ENCODE results near the gene NEK1.
"Not testable (repeated sequence)": the region's sequence is repeated elsewhere in the genome, so short reads cannot be mapped to it uniquely, and the experiment has no call there.

Gene NEK1

GRCh38 chr4:169493164-169493524, 119.2 kb downstream of the NEK1 start:
- DNase-seq = no peak

- peak; percentile 3 for DNase-seq
Measured at GRCh38 chr4:169492436-169493163, 119.8 kb downstream of the NEK1 start.

- no peak for DNase-seq
Measured at GRCh38 chr4:169491211-169491610, 121.2 kb downstream of the NEK1 start.

- DNase-seq = no peak
Measured at GRCh38 chr4:169489306-169489705, 123.1 kb downstream of the NEK1 start.

- DNase-seq = peak; percentile 36
Measured at GRCh38 chr4:169485791-169486742, 126.3 kb downstream of the NEK1 start.

GRCh38 chr4:169485086-169485485, 127.3 kb downstream of the NEK1 start:
- no peak for DNase-seq

- no peak for DNase-seq
Measured at GRCh38 chr4:169484485-169484884, 127.9 kb downstream of the NEK1 start.

GRCh38 chr4:169464080-169464479, 148.3 kb downstream of the NEK1 start:
- DNase-seq = no peak

GRCh38 chr4:169460081-169460480, 152.3 kb downstream of the NEK1 start:
- DNase-seq = no peak

GRCh38 chr4:169458575-169458974, 153.8 kb downstream of the NEK1 start:
- no peak for DNase-seq

GRCh38 chr4:169452644-169453043, 159.7 kb downstream of the NEK1 start:
- DNase-seq = not testable (repeated sequence)

- not testable (repeated sequence) for DNase-seq
Measured at GRCh38 chr4:169448935-169449334, 163.4 kb downstream of the NEK1 start.

GRCh38 chr4:169446824-169447223, 165.6 kb downstream of the NEK1 start:
- DNase-seq = no peak

GRCh38 chr4:169443748-169444147, 168.6 kb downstream of the NEK1 start:
- DNase-seq = no peak

- DNase-seq = no peak
Measured at GRCh38 chr4:169440446-169440845, 171.9 kb downstream of the NEK1 start.

- DNase-seq = no peak
Measured at GRCh38 chr4:169439244-169439643, 173.1 kb downstream of the NEK1 start.

GRCh38 chr4:169438057-169438480, 174.3 kb downstream of the NEK1 start:
- no peak for DNase-seq

- DNase-seq = no peak
Measured at GRCh38 chr4:169437299-169438047, 174.9 kb downstream of the NEK1 start.

- no peak for DNase-seq
Measured at GRCh38 chr4:169436734-169437133, 175.6 kb downstream of the NEK1 start.

GRCh38 chr4:169428376-169428775, 184.0 kb downstream of the NEK1 start:
- no peak for DNase-seq

- DNase-seq = not testable (repeated sequence)
Measured at GRCh38 chr4:169427727-169428126, 184.7 kb downstream of the NEK1 start.

GRCh38 chr4:169420291-169420690, 192.1 kb downstream of the NEK1 start:
- no peak for DNase-seq

- no peak for DNase-seq
Measured at GRCh38 chr4:169418846-169419245, 193.5 kb downstream of the NEK1 start.

Data from NCI-H1092 treated with DMSO at 0.1 percent for 48 hours (cell line).